ENCODE results near the gene RCAN1.

DNA sequence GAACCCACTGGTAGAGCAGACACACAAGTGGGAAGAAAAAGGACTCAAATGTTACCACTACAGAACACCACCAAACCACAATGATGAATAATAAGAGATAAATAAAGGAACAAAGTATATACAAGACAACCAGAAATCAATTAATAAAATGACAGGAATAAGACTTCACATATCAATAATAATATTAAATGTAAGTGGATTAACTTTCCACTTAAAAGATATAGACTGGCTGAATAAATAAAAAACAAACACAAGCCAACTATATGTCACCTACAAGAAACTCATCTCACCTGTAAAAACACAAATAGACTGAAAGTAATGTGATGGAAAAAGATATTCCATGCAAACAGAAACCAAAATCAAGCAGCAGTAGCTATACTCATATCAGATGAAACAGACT is 46.9 kb upstream of the RCAN1 start:
- TF ChIP-seq, protein P1, sequence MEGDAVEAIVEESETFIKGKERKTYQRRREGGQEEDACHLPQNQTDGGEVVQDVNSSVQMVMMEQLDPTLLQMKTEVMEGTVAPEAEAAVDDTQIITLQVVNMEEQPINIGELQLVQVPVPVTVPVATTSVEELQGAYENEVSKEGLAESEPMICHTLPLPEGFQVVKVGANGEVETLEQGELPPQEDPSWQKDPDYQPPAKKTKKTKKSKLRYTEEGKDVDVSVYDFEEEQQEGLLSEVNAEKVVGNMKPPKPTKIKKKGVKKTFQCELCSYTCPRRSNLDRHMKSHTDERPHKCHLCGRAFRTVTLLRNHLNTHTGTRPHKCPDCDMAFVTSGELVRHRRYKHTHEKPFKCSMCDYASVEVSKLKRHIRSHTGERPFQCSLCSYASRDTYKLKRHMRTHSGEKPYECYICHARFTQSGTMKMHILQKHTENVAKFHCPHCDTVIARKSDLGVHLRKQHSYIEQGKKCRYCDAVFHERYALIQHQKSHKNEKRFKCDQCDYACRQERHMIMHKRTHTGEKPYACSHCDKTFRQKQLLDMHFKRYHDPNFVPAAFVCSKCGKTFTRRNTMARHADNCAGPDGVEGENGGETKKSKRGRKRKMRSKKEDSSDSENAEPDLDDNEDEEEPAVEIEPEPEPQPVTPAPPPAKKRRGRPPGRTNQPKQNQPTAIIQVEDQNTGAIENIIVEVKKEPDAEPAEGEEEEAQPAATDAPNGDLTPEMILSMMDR (IDR thresholded peaks at IDR 0.05; ENCODE audit: poor library complexity) = no peak
- TF ChIP-seq EZH2 (IDR thresholded peaks at IDR 0.05; ENCODE audit: borderline replicate concordance) = no peak
- no peak for TF ChIP-seq EZH2phosphoT487 (IDR thresholded peaks at IDR 0.05; ENCODE audit: low read depth, severe bottlenecking, unreplicated experiment)
